ENCODE data around the gene P2RX3. TPM values are rescaled to one million over a fixed set of nuclear protein-coding genes. Genes with fewer than 3 reads are reported as not detected.

P2RX3 gene
- total RNA-seq, 1 experiment from 2014 or later: not detected

- in situ Hi-C loops (cut with HindIII; ENCODE audit: low pct_unique_long_range_greater_than_20kb, low sequenced_read_pairs): no loop called here
- DNase-seq (ENCODE audit: low read depth, low spot score): no peak
Measured at GRCh38 chr11:57418131-57418530, 80.0 kb downstream of the P2RX3 start.

DNA sequence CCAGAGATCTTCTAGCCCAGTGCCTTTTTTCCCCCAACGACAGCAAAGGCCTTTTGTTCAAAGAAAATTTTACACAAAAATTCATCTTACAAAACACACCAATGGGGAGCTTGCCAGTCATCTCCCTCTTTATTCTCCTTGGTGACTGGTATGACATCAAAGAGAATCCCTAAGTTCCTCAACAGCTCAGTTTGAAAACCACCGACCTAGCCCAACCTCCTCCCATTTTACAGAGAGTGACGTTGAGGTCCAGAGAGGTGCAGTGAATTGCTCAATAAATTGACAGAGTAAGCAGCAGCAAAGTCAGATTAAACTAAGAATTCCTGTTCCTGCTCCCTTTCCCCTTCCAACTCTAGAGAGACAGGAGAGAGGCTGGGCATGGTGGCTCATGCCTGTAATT lies 81.0 kb downstream of the P2RX3 start:
- no peak for DNase-seq (ENCODE audit: low read depth, low spot score)
- in situ Hi-C loops (cut with HindIII; ENCODE audit: low pct_unique_long_range_greater_than_20kb, low sequenced_read_pairs): no loop called here

DNA sequence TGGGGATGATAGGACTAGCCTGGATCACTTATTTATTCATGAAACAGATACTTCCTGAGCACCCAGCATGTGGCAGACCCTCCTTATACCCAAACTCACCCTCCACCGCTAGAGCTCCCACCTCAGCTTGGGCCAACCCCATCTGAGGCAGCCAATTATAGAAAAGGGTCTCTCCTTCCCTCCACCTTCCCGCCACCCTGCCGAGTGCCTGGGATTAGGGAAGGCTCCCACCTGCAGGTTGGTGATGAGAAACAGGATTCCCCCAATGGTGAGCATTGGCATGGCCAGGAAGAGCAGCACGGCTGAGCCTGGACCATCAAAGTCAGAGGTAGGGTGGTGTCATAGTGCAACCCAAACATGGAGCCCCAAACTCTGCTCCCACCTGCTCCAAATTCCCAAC lies 82.9 kb downstream of the P2RX3 start:
- in situ Hi-C loops (cut with HindIII; ENCODE audit: low pct_unique_long_range_greater_than_20kb, low sequenced_read_pairs): no loop called here
- no peak for DNase-seq (ENCODE audit: low read depth, low spot score)

DNA sequence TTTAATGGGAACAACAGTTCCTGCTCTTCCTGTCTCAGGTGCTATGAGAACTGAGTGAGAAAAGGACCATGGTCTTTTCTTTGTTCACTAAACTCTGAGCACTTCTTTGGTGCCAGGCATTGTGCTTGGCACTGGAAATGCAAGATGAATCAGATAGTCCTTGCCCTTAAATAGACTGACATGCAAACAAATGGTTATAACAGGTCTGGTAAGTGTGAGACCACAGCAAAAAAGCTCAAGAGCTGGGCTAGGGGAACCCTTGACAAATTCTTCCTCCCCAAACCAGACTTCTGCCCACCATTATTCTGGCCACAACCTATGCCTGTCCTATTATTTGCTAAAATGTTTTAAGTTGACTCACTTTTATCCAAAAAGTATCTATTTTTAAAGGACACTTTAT lies 83.7 kb downstream of the P2RX3 start:
- DNase-seq (ENCODE audit: low read depth, low spot score): no peak
- in situ Hi-C loops (cut with HindIII; ENCODE audit: low pct_unique_long_range_greater_than_20kb, low sequenced_read_pairs): no loop called here

Other genes with a start within 250 kb of the P2RX3 start
- gene LRRC55, start 156.4 kb upstream of the P2RX3 start, total RNA-seq (2014; rRNA removed; shearing (Covaris generic)): not detected in 2 replicates
- gene APLNR, start 101.1 kb upstream of the P2RX3 start, total RNA-seq (2014; rRNA removed; shearing (Covaris generic)): not detected in 2 replicates
- 8.1 and 9.0 TPM in 2 replicates for gene TNKS1BP1, start 13.4 kb upstream of the P2RX3 start, total RNA-seq (2014; rRNA removed; shearing (Covaris generic))
- 71.2 and 76.2 TPM in 2 replicates for gene SSRP1, start 2.5 kb upstream of the P2RX3 start, total RNA-seq (2014; rRNA removed; shearing (Covaris generic))
- not detected in 2 replicates for gene PRG3, start 42.8 kb downstream of the P2RX3 start, total RNA-seq (2014; rRNA removed; shearing (Covaris generic))
- gene PRG2, start 52.3 kb downstream of the P2RX3 start, total RNA-seq (2014; rRNA removed; shearing (Covaris generic)): not detected in 2 replicates
- gene SLC43A3, start 88.8 kb downstream of the P2RX3 start, total RNA-seq (2014; rRNA removed; shearing (Covaris generic)): 30.6 and 37.0 TPM in 2 replicates
- 0.29 and 1.1 TPM in 2 replicates for gene RTN4RL2, start 122.2 kb downstream of the P2RX3 start, total RNA-seq (2014; rRNA removed; shearing (Covaris generic))
- 10.1 and 11.2 TPM in 2 replicates for gene SLC43A1, start 177.3 kb downstream of the P2RX3 start, total RNA-seq (2014; rRNA removed; shearing (Covaris generic))
- gene TIMM10, start 192.4 kb downstream of the P2RX3 start, total RNA-seq (2014; rRNA removed; shearing (Covaris generic)): 48.5 and 51.6 TPM in 2 replicates
- not detected in 2 replicates for gene SMTNL1, start 199.2 kb downstream of the P2RX3 start, total RNA-seq (2014; rRNA removed; shearing (Covaris generic))
- gene UBE2L6, start 229.3 kb downstream of the P2RX3 start, total RNA-seq (2014; rRNA removed; shearing (Covaris generic)): 17.0 and 22.4 TPM in 2 replicates

All from SK-MEL-5 (cell line).